ENCODE results near the gene LHX2.

LHX2 gene

DNA sequence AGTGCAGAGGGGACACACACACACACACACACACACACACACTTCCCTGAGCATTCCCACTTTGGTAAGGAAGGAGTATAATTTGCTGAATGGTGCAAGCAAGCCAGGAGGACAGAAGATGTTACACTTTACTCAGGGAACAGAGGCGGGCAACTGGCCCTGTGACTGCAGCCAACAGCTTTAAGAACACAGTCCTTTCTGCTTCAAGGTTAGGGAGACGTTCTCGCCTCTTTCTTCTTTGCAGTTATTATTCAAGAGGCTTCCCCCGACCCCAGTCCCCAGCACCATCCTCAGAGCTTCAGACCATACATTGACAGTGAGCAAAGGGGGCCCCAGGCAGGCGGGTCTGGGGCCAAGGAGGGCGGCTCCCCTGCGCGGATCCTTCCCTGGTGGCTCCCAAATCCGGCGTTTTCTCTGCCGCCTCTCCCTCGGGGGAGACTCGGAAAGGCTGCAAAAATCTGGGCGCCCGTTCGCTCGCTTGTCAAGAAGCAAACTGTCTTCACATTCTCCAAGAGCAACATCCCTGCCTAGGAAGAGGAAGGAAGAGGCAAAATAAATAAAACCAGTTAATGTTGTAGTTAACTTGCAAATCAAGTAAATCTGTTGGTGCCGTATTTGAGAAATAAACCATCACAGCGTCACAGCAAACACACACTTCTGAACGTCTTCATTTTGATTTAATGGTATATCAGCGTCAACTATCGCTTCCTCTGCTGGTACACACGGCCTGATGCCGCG is 3.8 kb upstream of the LHX2 start:
- Histone ChIP-seq H3K9me2 (replicated peaks; ENCODE audit: insufficient read depth, low read length) (no peaks in the 10 kb centered on the region), H3F3A (ENCODE audit: insufficient read depth, low read length) (no peaks in the 10 kb centered on the region), H3K36me3 (replicated peaks; ENCODE audit: insufficient read depth, low read length) (no peaks in the 10 kb centered on the region), H4K20me1 (ENCODE audit: insufficient read depth, low read length) (no peaks in the 10 kb centered on the region), H2AFZ (ENCODE audit: low read length) (no peak overlapping the region), H3K4me3 (ENCODE audit: low read length) (no peak overlapping the region), H3K79me2 (ENCODE audit: low read length) (no peaks in the 10 kb centered on the region), H3K9ac (ENCODE audit: low read length) (no peak overlapping the region), H3K9me3 (replicated peaks; ENCODE audit: insufficient read depth, low read length) (no peaks in the 10 kb centered on the region), H3K4me1 (ENCODE audit: low read length) (no peaks in the 10 kb centered on the region), H3K4me2 (ENCODE audit: low read depth, low read length) (no peak overlapping the region), H3K27ac (ENCODE audit: low read length) (no peak overlapping the region), H3K27me3 (replicated peaks; ENCODE audit: insufficient read depth, low read length) (peaks cover 83% of the 10 kb centered on the region)
- DNase-seq, result no peak
- TF ChIP-seq EZH2phosphoT487 (IDR thresholded peaks at IDR 0.05; ENCODE audit: low read length), result no peak
- no peak for TF ChIP-seq CTCF (IDR thresholded peaks at IDR 0.05; ENCODE audit: low read length)
- no peak for TF ChIP-seq EZH2 (optimal IDR thresholded peaks at IDR 0.05; ENCODE audit: low read depth, low read length)

DNA sequence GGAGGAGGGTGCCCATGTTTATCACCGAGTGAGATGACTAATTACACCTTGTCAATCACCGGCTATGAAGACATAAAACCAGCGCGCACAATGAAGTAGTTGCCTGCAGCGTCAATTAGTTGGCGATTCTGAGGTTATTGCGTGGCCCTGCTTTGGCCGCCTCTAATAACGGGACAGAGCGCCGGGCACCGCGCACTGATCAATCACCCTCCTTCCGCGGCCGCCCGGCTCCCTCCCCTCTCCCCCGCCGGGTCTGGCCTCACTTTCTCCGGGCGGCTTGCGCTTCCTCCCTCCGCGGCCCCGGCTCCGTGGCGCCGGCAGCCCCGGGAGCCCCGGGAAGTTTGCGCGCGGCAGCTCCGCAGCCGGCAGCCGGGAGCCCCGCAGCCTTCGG is 3.3 kb upstream of the LHX2 start:
- TF ChIP-seq CTCF (IDR thresholded peaks at IDR 0.05; ENCODE audit: low read length), result no peak
- no peak for TF ChIP-seq EZH2phosphoT487 (IDR thresholded peaks at IDR 0.05; ENCODE audit: low read length)
- TF ChIP-seq EZH2 (optimal IDR thresholded peaks at IDR 0.05; ENCODE audit: low read depth, low read length), result no peak
- H3K9me3 ChIP-seq (replicated peaks; ENCODE audit: insufficient read depth, low read length), result no peaks in the 10 kb centered on the region
- H3K4me2 ChIP-seq (ENCODE audit: low read depth, low read length), result peak overlapping the region; percentile 40; the same call in 1 of the 2 replicates
- peaks cover 83% of the 10 kb centered on the region for H3K27me3 ChIP-seq (replicated peaks; ENCODE audit: insufficient read depth, low read length)
- H3K36me3 ChIP-seq (replicated peaks; ENCODE audit: insufficient read depth, low read length), result no peaks in the 10 kb centered on the region
- DNase-seq, result no peak
- H3K9ac ChIP-seq (ENCODE audit: low read length), result no peak overlapping the region
- no peak overlapping the region for H2AFZ ChIP-seq (ENCODE audit: low read length)
- H3K27ac ChIP-seq (ENCODE audit: low read length), result no peak overlapping the region
- H3K9me2 ChIP-seq (replicated peaks; ENCODE audit: insufficient read depth, low read length), result no peaks in the 10 kb centered on the region
- H3K4me3 ChIP-seq (ENCODE audit: low read length), result 0 out of 2 replicates have a peak overlapping the region, but pooled peaks have one; percentile 36
- no peaks in the 10 kb centered on the region for H4K20me1 ChIP-seq (ENCODE audit: insufficient read depth, low read length)
- no peaks in the 10 kb centered on the region for H3K79me2 ChIP-seq (ENCODE audit: low read length)
- H3F3A ChIP-seq (ENCODE audit: insufficient read depth, low read length), result no peaks in the 10 kb centered on the region
- no peaks in the 10 kb centered on the region for H3K4me1 ChIP-seq (ENCODE audit: low read length)

DNA sequence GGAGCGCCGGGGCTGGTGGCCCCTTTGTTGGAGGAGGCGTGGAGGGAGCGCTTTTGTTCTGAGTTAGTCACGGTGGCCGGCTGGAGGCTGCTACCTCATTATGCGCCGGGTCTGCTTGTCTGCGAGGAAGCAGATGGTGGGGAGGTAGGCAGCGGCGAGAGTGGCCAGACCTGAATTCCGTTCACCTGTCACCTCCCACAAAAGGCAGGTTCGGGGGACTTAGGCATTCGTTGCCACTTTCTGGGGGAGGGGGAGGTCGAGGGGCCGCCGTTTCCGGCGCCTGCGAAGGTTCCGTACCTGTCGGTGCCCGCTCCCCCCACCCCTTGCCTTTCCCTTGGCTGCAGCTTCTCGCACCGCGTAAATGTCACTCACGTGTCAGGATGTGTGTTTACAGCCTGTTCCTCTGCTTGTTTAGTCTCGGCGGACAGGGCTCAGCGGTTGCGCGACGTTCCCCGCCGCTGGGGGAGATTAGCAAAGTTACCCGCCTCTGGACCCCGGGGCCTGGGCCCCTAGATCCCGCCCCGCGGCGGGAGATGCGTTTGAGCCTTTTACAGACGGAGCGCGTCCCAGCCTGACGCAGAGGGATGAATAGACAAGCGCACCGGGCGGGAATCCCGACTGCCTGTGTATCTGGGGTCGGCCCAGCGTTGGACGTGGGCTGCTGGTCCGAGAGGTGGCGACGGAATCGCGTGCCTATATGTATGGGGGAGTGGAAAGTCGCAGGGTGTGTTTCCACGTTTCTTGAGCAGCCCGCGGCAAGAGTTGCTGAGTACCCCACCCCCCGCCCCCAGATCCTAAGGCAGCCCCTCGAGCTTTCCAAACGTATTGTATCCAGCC is 2.7 kb upstream of the LHX2 start:
- Histone ChIP-seq H3K9me2 (replicated peaks; ENCODE audit: insufficient read depth, low read length) (no peaks in the 10 kb centered on the region), H3F3A (ENCODE audit: insufficient read depth, low read length) (no peaks in the 10 kb centered on the region), H3K9me3 (replicated peaks; ENCODE audit: insufficient read depth, low read length) (no peaks in the 10 kb centered on the region), H3K4me1 (ENCODE audit: low read length) (no peaks in the 10 kb centered on the region), H4K20me1 (ENCODE audit: insufficient read depth, low read length) (no peaks in the 10 kb centered on the region), H3K36me3 (replicated peaks; ENCODE audit: insufficient read depth, low read length) (no peaks in the 10 kb centered on the region), H2AFZ (ENCODE audit: low read length) (no peak overlapping the region), H3K79me2 (ENCODE audit: low read length) (no peaks in the 10 kb centered on the region), H3K4me3 (ENCODE audit: low read length) (peak overlapping the region; percentile 36; the same call in 1 of the 2 replicates), H3K4me2 (ENCODE audit: low read depth, low read length) (peak overlapping the region; percentile 40), H3K9ac (ENCODE audit: low read length) (no peak overlapping the region), H3K27me3 (replicated peaks; ENCODE audit: insufficient read depth, low read length) (peaks cover 77% of the 10 kb centered on the region), H3K27ac (ENCODE audit: low read length) (no peak overlapping the region)
- TF ChIP-seq CTCF (IDR thresholded peaks at IDR 0.05; ENCODE audit: low read length) (no peak), EZH2 (optimal IDR thresholded peaks at IDR 0.05; ENCODE audit: low read depth, low read length) (peak; percentile 68)
- DNase-seq, result no peak
